GM18867 (cell line): ENCODE results near the gene VAV3.
"Not testable (repeated sequence)": the region's sequence is repeated elsewhere in the genome, so short reads cannot be mapped to it uniquely, and the experiment has no call there.

Source experiments
- ATAC-seq: cut with Tn5 transposase; IDR thresholded peaks from one replicate; pipeline ENCODE4 v1.9.1; 2021; ENCODE audit warnings: mild to moderate bottlenecking, moderate library complexity; ENCODE audit not compliant: unreplicated experiment

VAV3 gene

DNA sequence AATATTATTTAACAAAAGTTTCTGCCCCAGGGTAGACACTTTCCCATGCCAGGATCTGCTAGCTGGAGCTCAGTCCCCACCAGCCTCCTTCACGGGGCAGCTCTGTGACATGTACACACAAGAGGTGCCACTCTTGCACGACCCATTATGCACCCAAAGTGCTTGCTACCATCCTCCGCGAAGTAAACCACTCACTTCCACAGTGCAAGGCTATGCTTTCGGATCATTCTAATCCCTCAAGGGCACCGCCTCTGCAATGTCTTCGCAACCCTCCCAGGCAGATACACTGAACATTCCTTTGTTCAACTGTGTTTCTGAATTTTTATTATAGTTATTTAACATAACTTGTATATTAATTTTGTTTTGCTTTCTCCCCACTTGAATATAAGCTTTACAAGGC, 303.8 kb downstream of the VAV3 start:
- ATAC-seq, result no peak

DNA sequence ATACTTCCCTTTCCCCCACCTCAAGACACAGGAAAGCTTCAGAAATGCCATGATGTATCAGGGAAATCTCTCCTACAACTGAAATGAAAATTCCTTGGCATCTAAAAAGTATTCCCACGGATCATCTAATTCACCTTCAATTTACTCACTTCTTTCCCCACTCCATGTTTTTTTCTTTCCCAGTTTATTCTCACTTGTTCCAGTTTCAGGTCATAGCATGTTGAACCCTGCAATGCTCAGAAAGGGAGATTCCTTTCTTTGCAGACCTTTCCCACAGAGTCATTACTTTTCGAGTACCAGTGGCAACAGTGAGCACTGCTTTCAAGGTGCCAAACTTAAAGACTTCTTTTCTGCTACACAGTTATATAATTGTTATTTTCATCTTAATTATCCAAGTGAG, 305.0 kb downstream of the VAV3 start:
- ATAC-seq, result no peak

GRCh38 chr1:107657356-107657755, 307.6 kb downstream of the VAV3 start:
- ATAC-seq, result no peak

GRCh38 chr1:107653765-107654164, 311.2 kb downstream of the VAV3 start:
- ATAC-seq, result no peak

GRCh38 chr1:107653005-107653404, 312.0 kb downstream of the VAV3 start:
- ATAC-seq, result no peak

DNA sequence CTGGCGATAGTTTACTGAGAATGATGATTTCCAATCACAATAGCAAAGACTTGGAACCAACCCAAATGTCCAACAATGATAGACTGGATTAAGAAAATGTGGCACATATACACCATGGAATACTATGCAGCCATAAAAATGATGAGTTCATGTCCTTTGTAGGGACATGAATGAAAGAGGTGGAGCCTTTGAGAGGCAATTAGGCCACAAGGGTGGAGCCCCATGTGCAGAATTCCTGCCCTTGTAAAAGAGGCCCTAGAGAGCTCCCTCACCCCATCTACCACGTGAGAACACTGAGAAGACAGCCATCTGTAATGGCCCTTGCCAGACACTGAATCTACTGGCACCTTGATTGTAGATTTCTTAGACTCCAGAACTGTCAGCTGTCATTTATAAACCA, 314.2 kb downstream of the VAV3 start:
- ATAC-seq, result not testable (repeated sequence)

DNA sequence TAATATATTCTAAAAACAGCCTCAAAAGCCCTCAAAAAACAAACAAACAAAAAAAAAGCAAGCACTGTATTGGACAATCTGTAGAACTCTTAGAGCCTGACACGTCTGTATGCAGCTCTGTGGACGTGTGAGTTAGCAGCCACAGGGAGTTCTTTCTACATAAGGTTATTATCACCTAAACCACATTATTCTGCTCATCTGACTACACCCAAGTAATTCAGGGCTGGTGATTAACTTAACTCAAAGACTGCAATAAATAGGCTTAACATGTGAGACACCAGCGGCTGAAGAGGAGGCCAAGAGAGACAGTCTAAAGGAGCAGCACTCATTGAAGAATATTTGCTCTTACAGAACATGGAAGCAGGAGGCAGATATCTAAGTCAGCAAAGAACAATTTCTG, 316.0 kb downstream of the VAV3 start:
- no peak for ATAC-seq

GRCh38 chr1:107648071-107648470, 316.9 kb downstream of the VAV3 start:
- no peak for ATAC-seq

DNA sequence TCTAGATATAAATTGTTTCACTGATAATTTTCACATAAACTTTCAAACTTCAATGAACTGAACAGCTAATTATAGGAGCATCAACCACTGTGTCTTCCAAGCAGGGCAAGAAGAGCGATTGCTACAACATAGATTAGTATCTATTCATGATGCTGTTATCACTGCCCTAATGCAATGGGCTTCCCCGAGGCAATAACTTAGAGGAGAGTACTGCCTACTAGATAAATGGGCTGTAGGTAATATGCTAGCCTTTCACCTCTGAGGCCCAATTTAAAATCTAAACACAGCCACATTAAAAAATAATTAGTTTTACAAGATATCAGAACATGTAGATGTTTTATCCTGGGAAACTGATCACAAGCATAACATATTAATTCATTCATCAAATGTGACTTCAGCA, 318.0 kb downstream of the VAV3 start:
- ATAC-seq, result no peak

- ATAC-seq, result no peak
Observed at GRCh38 chr1:107643766-107644165, 321.2 kb downstream of the VAV3 start.

GRCh38 chr1:107640207-107640606, 324.8 kb downstream of the VAV3 start:
- no peak for ATAC-seq

- ATAC-seq, result no peak
Observed at GRCh38 chr1:107637101-107637500, 327.9 kb downstream of the VAV3 start.

DNA sequence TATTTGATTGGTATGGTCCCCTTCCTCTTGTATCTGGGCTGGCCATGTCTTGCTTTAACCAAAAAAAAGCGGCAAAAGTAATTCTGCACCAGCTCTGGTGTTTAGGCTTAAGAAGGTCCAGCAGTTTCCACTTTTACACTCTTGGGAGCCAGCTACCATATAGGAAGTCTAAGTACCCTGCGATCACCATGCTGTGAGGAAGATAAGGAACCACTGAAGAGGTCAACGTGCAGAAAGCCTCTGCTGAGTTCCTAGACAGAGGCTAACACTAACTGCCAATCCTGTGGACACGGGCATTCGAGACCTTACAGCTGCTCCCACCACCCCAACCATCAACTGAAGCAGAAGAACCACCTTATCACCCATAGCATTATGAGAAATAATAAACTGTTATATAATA, 331.4 kb downstream of the VAV3 start:
- ATAC-seq, result no peak

GRCh38 chr1:107626073-107626796, 338.7 kb downstream of the VAV3 start:
- no peak for ATAC-seq

- no peak for ATAC-seq
Observed at GRCh38 chr1:107625405-107626029, 339.5 kb downstream of the VAV3 start.

DNA sequence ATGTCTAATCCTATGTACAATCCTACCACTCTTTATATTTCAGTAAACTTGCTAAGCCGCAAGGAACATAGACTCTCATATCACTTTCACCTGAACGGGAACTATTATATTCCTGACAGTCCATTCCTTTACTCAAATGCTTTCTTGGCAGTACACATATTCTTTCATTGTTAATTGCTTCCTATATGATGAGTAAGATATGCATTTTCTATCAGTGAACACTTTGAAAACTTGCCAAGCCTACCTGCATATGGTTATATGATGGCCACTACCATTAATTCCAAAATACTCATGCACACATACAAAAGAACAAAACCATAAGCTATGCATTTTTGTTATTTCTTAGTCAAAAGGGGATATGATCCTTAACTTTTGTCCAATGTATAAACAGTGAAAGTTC, 341.5 kb downstream of the VAV3 start:
- ATAC-seq, result no peak

GRCh38 chr1:107622966-107623365, 342.0 kb downstream of the VAV3 start:
- no peak for ATAC-seq

- ATAC-seq, result no peak
Observed at GRCh38 chr1:107622535-107622934, 342.4 kb downstream of the VAV3 start.

GRCh38 chr1:107620753-107621152, 344.2 kb downstream of the VAV3 start:
- no peak for ATAC-seq

- no peak for ATAC-seq
Observed at GRCh38 chr1:107618539-107618938, 346.4 kb downstream of the VAV3 start.

GRCh38 chr1:107617921-107618320, 347.1 kb downstream of the VAV3 start:
- ATAC-seq, result no peak

- no peak for ATAC-seq
Observed at GRCh38 chr1:107617456-107617855, 347.5 kb downstream of the VAV3 start.

GRCh38 chr1:107609808-107610207, 355.2 kb downstream of the VAV3 start:
- no peak for ATAC-seq
